K562 (cell line): Measurements from ENCODE around the gene CPSF4. TPM values are rescaled to one million over a fixed set of nuclear protein-coding genes. Genes with fewer than 3 reads are reported as not detected.

Source experiments
- ATAC-seq: fragments of 200-7000 bp; cut with Tn5 transposase; 3 replicates; pipeline ENCODE4 v1.9.1; 2020; ENCODE audit warnings: moderate library complexity
- BruUV-seq: library from RNA; stranded (reverse); fragments of 400-500 nt; replicated peaks from 2 replicates; lab custom pipeline; 2021; lab: Mats Ljungman, UMichigan
- CTCF ChIA-PET: fragments of 300-600 bp; formaldehyde crosslinking; extraction: SDS; loops from one replicate; lab custom pipeline; 2021; ENCODE audit warnings: low intra/inter-chr PET ratio; lab: Yijun Ruan, JAX
- POLR2A ChIA-PET: fragments of 300-600, 350-650 bp; sonication (Branson Sonifier 250); formaldehyde crosslinking; extraction: SDS; loops from one replicate; lab custom pipeline; 2021; ENCODE audit warnings: antibody characterized with exemption, inconsistent platforms; lab: Yijun Ruan, JAX
- DNase-seq, 4 experiments: peaks; one replicate each; pipeline versions ENCODE4 v3.0.0 to v3.0.0-alpha.2; 2011 to 2018; ENCODE audit warnings: low spot score in 3 of 4, mixed read lengths in 3 of 4; ENCODE audit errors: extremely low read depth in 1 of 4
- FAIRE-seq: peaks from 2 replicates; lab custom pipeline; 2011; peaks lifted over from hg19 to GRCh38; lab: Jason Lieb, UNC
- H2AFZ ChIP-seq: 2 replicates; pipeline ENCODE4 v1.6.0; 2011; ENCODE audit warnings: low read depth, low read length, control low read depth, inconsistent platforms
- H3K27ac ChIP-seq: fragments of 200-600 bp; 3 replicates; pipeline ENCODE4 v1.8.0; 2011; ENCODE audit warnings: low read depth, mild to moderate bottlenecking, control low read depth, inconsistent platforms, low read length, moderate library complexity, mixed read lengths; ENCODE audit errors: extremely low read depth
- H3K27me3 ChIP-seq, 2 experiments: fragments of 300-600 bp in 1 of 2; 2 replicates in 1 of 2; 3 replicates in 1 of 2; pipeline versions ENCODE4 v1.6.0 to v1.8.0; 2011; ENCODE audit warnings: inconsistent platforms in 2 of 2, low read length in 2 of 2, mild to moderate bottlenecking in 1 of 2, mixed read lengths in 1 of 2, moderate library complexity in 1 of 2; ENCODE audit not compliant: control insufficient read depth in 2 of 2, insufficient read depth in 2 of 2
- H3K36me3 ChIP-seq: fragments of 300-600 bp; 3 replicates; pipeline ENCODE4 v1.8.0; 2011; ENCODE audit warnings: mild to moderate bottlenecking, low read length, inconsistent platforms; ENCODE audit not compliant: control insufficient read depth, insufficient read depth
- H3K4me1 ChIP-seq, 2 experiments: fragments of 200-600 bp in 1 of 2; replicated peaks in 1 of 2; 2 replicates in 1 of 2; 3 replicates in 1 of 2; pipeline versions ENCODE4 v1.5.1 to v1.8.0; 2011; ENCODE audit warnings: inconsistent platforms in 2 of 2, low read length in 2 of 2, mild to moderate bottlenecking in 1 of 2, mixed read lengths in 1 of 2, moderate library complexity in 1 of 2; ENCODE audit not compliant: control insufficient read depth in 2 of 2, insufficient read depth in 2 of 2
- H3K4me2 ChIP-seq: 2 replicates; pipeline ENCODE4 v1.6.1; 2011; ENCODE audit warnings: low read length, control low read depth, inconsistent platforms, mixed read lengths; ENCODE audit not compliant: insufficient read depth
- H3K4me3 ChIP-seq: fragments of 200-600 bp; sonication (generic), shearing (Covaris generic); 2 replicates; pipeline ENCODE4 v1.5.1; 2016; ENCODE audit warnings: control low read depth, inconsistent platforms
- H3K79me2 ChIP-seq: fragments of 200-600 bp; 3 replicates; pipeline ENCODE4 v1.8.0; 2011; ENCODE audit warnings: low read length, inconsistent platforms; ENCODE audit not compliant: control insufficient read depth, insufficient read depth
- H3K9ac ChIP-seq, 2 experiments: 2 replicates each; pipeline versions ENCODE4 v1.6.0 to v1.6.1; 2011; ENCODE audit warnings: low read depth in 2 of 2, low read length in 2 of 2, control low read depth in 1 of 2, inconsistent platforms in 1 of 2, mild to moderate bottlenecking in 1 of 2, mixed read lengths in 1 of 2; ENCODE audit not compliant: insufficient read depth in 1 of 2
- H3K9me1 ChIP-seq: one replicate; pipeline ENCODE4 v1.6.0; 2011; ENCODE audit warnings: inconsistent platforms, mild to moderate bottlenecking, low read length, moderate library complexity; ENCODE audit not compliant: control insufficient read depth, insufficient read depth
- H3K9me3 ChIP-seq: replicated peaks from 2 replicates; pipeline ENCODE4 v1.5.1; 2011; ENCODE audit warnings: low read depth, low read length, inconsistent platforms; ENCODE audit not compliant: control insufficient read depth, insufficient read depth
- H4K20me1 ChIP-seq: replicated peaks from 2 replicates; pipeline ENCODE4 v1.6.1; 2011; ENCODE audit warnings: low read length, inconsistent platforms, mixed read lengths; ENCODE audit not compliant: control insufficient read depth, insufficient read depth
- AFF4 ChIP-seq: sonication (generic); formaldehyde crosslinking; IDR thresholded peaks from 2 replicates; pipeline ENCODE4 v1.8.0; 2023; ENCODE audit warnings: mild to moderate bottlenecking, missing genetic modification reagents
- CGGBP1 ChIP-seq: fragments of 250-450 bp; sonication (Bioruptor Pico); IDR thresholded peaks from 2 replicates; pipeline ENCODE4 v1.9.0; 2021; ENCODE audit warnings: mild to moderate bottlenecking
- CUX1 ChIP-seq: fragments of 200-800 bp; sonication (Bioruptor generic); IDR thresholded peaks from 2 replicates; pipeline ENCODE4 v1.6.1; 2016; ENCODE audit warnings: missing genetic modification characterization, missing compliant biosample characterization
- E2F5 ChIP-seq: sonication (generic); formaldehyde crosslinking; IDR thresholded peaks from 2 replicates; pipeline ENCODE4 v1.8.0; 2022; ENCODE audit warnings: mild to moderate bottlenecking, missing genetic modification reagents
- RBFOX2 ChIP-seq: fragments of 200-400 bp; formaldehyde crosslinking; IDR thresholded peaks from 2 replicates; pipeline ENCODE4 v1.6.1; 2017; ENCODE audit warnings: low read depth, mild to moderate bottlenecking, low read length, moderate library complexity
- ZNF280B ChIP-seq: fragments of 250-450 bp; sonication (Bioruptor Pico); IDR thresholded peaks from 2 replicates; pipeline ENCODE4 v1.5.1; 2021; ENCODE audit warnings: mild to moderate bottlenecking
- ZNF551 ChIP-seq: fragments of 250-450 bp; sonication (Bioruptor Pico); IDR thresholded peaks from 2 replicates; pipeline ENCODE4 v1.5.0; 2021; ENCODE audit warnings: mild to moderate bottlenecking, moderate library complexity
- WGBS: fragments of 100-300 bp; shearing (Covaris generic); methylation state at CpG from one replicate; pipeline ENCODE4 v1.1.6; 2016; ENCODE audit warnings: low coverage, mixed read lengths; ENCODE audit not compliant: insufficient coverage; ENCODE audit errors: missing lambda C conversion rate; 5-methylcytosine and 5-hydroxymethylcytosine counted together
- in situ Hi-C: fragments of 300-500 bp; cut with MboI; formaldehyde crosslinking; loops from 4 replicates; pipeline ENCODE4 v1.15.0; 2018; ENCODE audit warnings: inconsistent platforms, mixed read lengths
- intact Hi-C: fragments of 100-400 bp; cut with micrococcal nuclease; formaldehyde crosslinking; loops from 2 replicates; pipeline ENCODE4 v1.14.2; 2022
- polyA plus RNA-seq, 8 experiments: library from polyadenylated mRNA; depleted of rRNA in 4 of 8; stranded (reverse) in 5 of 8; unstranded in 3 of 8; fragments of >200 nt; fragmentation: Nextera tagmentation in 2 of 8; fragmentation: Illumina TruSeq in 1 of 8; extraction: Ambion mirVana in 2 of 8; extraction: Trizol in 1 of 8; gene quantifications; 2 replicates each; pipeline versions ENCODE4 v1.2.1 to v1.2.3, GENCODE V29; 2011 to 2014; ENCODE audit warnings: inconsistent platforms in 1 of 8, missing spikeins in 1 of 8
- total RNA-seq, 7 experiments: library from RNA; depleted of rRNA in 6 of 7; stranded (reverse); fragments of >200 nt in 6 of 7; fragmentation: Illumina TruSeq in 2 of 7; extraction: Trizol in 2 of 7; gene quantifications; 2 replicates each; pipeline versions ENCODE4 v1.2.1 to v1.2.3, GENCODE V29; 2011 to 2021; ENCODE audit warnings: low replicate concordance in 1 of 7

Gene CPSF4
- total and polyA plus RNA-seq, 9 of the 15 experiments (the other 6 are each of a cell fraction or from before 2014, with no cell fraction given) = 16.9 to 118 (median 71.7) TPM

GRCh38 chr7:99498546-99498944 lies 59.8 kb downstream of the CPSF4 start:
- Histone ChIP-seq H3K27me3 (no peaks in the 10 kb centered on the region), H3K9me1 (peaks cover 3% of the 10 kb centered on the region), H3K27ac (peak overlapping the region; percentile 52), H3K79me2 (peaks cover 54% of the 10 kb centered on the region), H4K20me1 (peaks cover 20% of the 10 kb centered on the region), H3K4me1 (peaks cover 5 to 20% of the 10 kb centered on the region in 2 experiments; a peak in 3 of 5 replicates), H3K9me3 (peaks cover 20% of the 10 kb centered on the region), H2AFZ (no peak overlapping the region), H3K4me2 (peak overlapping the region; percentile 93), H3K36me3 (peaks cover 52% of the 10 kb centered on the region), H3K4me3 (peak overlapping the region; percentile 97), H3K9ac (peak overlapping the region; percentile 84 to 99)
- DNase-seq (peak in 1 of 4 experiments; percentile 46), ATAC-seq (peak; percentile 57), FAIRE-seq (no peak)
- ChIA-PET CTCF (interaction anchor here (0.7 kb wide), 1 partner anchor 336 kb away, joined by 3 read pairs; no protein-coding TSS in a partner anchor), POLR2A (interaction anchor here (0.6 to 1.3 kb wide), 4 partner anchors 25 to 90 kb away, joined by 3 read pairs; partner anchors contain the start of genes ATP5MF, BUD31 and PDAP1)
- BruUV-seq = no TSS peak
- WGBS = 0% methylated on average over 11 of the region's 11 CpGs
- intact Hi-C loops = no loop called here
- in situ Hi-C loops = no loop called here
- peak; percentile 55; the same call in 1 of the 2 replicates for TF ChIP-seq RBFOX2
- TF ChIP-seq ZNF280B (CRISPR knock-in tag) = no peak
- TF ChIP-seq AFF4 (CRISPR knock-in tag) = no peak
- no peak for TF ChIP-seq CGGBP1 (CRISPR knock-in tag)
- TF ChIP-seq CUX1 (CRISPR knock-in tag) = no peak
- TF ChIP-seq ZNF551 = no peak
- no peak for TF ChIP-seq E2F5 (CRISPR knock-in tag)
